Mesenteric fat pad (tissue), 1 donor: ENCODE results near the gene CD58. TPM values are rescaled to one million over a fixed set of nuclear protein-coding genes. Genes with fewer than 3 reads are reported as not detected.
"Not testable (repeated sequence)": the region's sequence is repeated elsewhere in the genome, so short reads cannot be mapped to it uniquely, and the experiment has no call there.

ENCODE experiments used
- DNase-seq: peaks from one replicate; pipeline ENCODE4 v3.0.0-alpha.2; 2020; ENCODE audit warnings: low spot score
- long read RNA-seq: library from polyadenylated mRNA; unstranded; transcript quantifications from one replicate; pipeline ENCODE4 v2.0.0, GENCODE V29; 2020
- total RNA-seq: library from RNA; stranded (reverse); fragmentation: NEBNext Ultra II Directional; extraction: Animal tissue kit (Norgen Biotek cat#: 25700); gene quantifications from one replicate; pipeline ENCODE4 v1.2.1, GENCODE V29; 2021
- donor health status: DM: yes; HTN: yes; CAD: no.

Gene CD58
- total RNA-seq, result 23.9 TPM
- long read RNA-seq, transcript CD58-201 (4 exons, 892 nt), result minor isoform, 17 of 76 reads
- long read RNA-seq, transcript CD58-203 (5 exons, 1,328 nt), result minor isoform, 7 of 76 reads
- long read RNA-seq, transcript CD58-202 (6 exons, 1,098 nt), result major isoform, 35 of 76 reads
- long read RNA-seq, partial matches to known transcripts, result 3 of 76 reads
- long read RNA-seq, other reads (novel, unspliced or antisense), result 12 of 76 reads

DNA sequence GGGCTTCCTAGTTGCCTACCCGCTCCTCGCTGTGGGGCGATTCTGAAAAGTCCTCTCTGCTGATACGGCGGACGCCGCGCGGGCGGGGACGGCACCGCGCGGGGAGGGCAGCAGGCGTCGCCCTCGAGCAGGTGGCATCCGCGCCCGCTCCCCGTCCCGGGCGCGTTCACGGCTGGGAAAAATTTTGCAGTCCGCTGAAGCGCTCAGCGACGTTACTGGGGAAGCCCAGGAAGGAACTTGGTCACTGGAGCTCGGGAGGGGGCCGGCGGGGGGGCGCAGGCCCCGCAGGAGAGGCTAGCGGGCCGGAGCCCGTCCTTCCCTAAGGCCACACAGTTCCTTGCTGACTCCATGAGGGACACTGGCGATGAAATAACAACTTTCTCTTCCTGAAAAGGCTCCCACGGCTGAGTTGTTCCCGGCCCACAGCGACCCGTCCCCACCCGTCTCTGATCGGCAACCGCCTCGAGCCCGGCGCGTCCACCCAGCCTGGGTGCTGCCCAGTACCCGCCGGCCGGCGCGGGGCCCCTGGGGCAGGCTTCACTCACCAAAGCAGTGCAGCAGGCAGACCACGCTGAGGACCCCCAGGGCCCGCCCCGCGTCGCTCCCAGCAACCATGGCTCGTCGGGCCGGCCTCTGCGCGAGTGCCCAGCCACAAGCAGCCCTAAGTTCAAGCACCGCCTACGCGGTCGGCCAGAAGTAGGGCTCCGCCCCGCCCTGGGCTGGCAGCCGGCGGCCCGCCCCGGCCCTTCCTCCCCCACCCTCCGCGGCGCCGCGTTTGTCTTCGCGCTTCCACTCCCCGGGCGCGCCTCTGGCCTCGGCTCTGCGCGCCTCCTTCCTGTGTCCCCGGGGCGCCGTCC, at the start of gene CD58:
CD58 (minus strand) TSS at position 669 of the 857 bp plus-strand sequence; CDS start at position 615, 54 bp downstream.
- peak; percentile 98 for DNase-seq

- DNase-seq, result not testable (repeated sequence)
Measured at GRCh38 chr1:116620392-116620791, 49.6 kb upstream of the CD58 start.

- DNase-seq, result not testable (repeated sequence)
Measured at GRCh38 chr1:116619106-116619505, 48.3 kb upstream of the CD58 start.

- DNase-seq, result not testable (repeated sequence)
Measured at GRCh38 chr1:116617808-116618207, 47.0 kb upstream of the CD58 start.

GRCh38 chr1:116613825-116614224, 43.0 kb upstream of the CD58 start:
- not testable (repeated sequence) for DNase-seq

DNA sequence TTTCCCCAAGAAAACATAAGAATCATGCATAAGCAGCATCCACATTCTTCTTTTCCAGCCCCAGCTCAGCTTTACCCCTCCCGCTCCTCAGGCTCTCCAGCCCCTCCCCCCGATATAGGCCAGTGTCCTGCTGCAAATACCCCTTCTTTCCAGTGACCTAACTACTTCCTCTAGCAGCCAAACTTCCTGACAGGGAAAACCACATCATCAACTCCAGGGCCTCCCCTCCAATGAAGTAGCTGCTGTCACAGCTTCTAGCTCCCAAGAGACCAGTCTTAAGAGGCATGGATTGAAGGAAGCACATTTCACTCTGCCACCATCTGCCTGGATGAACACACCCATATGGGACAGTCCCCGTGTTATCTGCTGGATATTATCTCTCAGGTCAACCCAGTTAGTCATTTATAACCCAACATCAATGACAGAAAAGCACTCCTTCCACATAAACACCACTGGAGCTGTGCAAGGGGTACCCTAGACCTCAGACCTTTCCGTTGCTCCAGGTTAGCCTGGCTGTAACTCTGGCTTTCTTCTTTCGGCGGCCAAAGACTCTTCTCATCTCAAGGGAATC, 39.1 kb upstream of the CD58 start:
- not testable (repeated sequence) for DNase-seq

DNA sequence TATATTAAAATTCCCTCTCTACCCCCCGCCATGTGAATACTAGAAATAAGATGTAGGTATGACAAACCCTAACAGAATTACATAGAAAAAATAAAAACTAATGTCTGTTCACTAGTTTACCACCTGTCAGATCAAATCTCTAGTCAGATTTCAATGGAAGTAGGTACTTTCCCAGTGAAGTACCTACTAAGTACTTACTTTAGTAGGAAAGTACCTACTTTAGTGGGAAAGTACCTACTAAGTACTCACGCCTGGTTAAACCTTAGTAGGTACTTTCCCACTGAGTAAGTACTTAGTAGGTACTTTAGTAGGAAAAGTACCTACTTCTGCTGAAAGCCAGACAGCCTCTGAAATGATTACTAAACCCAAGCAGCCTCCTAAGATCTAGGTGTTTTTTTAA, 38.0 kb upstream of the CD58 start:
- not testable (repeated sequence) for DNase-seq

DNA sequence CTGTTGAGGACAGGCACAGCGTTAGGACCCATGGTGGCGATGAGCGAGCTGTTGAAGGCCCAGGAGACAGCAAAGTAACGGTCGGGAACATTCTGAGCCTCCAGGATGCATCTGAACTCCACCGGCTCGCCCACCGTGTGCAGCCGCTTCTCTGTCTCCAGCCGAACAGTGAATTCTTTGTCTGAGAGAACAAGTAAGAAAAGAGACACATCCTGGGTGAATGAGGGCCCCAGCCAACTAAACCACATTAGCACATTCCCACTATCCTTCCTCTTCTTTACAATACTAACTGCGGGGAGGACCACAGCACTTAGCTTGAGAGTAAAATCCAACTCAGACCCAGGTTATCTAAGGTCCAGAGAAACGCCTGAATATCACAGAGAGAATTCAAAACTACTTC, 37.3 kb upstream of the CD58 start:
- not testable (repeated sequence) for DNase-seq

- not testable (repeated sequence) for DNase-seq
Measured at GRCh38 chr1:116607463-116607862, 36.6 kb upstream of the CD58 start.

DNA sequence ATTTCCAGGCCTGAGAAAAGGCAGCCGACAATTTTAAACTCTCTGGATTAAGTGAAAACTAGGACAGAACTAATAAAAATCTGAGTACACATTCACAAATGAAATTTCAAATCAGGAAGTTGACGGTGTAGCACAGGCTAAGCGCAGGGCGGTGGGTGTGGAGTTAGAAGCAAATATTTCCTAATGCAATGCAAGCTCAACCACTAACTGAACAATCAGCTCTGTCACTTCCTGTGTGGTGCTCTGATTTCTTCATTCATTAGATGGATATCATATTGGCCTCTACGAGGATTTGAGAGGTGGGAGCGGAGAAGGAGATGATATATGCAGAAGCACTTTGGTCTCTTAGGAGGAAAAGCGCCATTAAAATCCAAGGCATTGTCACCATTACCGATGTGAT, 35.2 kb upstream of the CD58 start:
- not testable (repeated sequence) for DNase-seq

GRCh38 chr1:116605315-116605714, 34.5 kb upstream of the CD58 start:
- no peak for DNase-seq

DNA sequence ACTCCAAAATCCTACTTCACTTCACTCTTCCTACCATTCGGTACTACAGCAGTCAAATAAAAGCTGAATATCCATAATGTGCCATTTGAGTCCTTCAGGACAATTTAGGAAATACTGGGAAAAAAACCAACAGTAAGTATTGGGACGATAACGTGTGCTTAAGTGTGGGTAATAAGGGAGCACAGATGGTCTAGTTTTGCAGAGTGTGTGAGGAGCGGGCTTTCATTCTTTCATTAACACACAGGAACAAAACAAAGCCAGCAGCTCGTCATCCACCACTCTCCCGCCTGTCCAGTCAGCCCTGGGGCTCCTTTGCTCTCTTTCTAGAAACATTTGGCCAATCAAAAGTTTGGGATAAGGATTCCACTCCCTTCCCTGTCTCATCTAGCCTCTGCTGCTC, 33.6 kb upstream of the CD58 start:
- not testable (repeated sequence) for DNase-seq

GRCh38 chr1:116603646-116604045, 32.8 kb upstream of the CD58 start:
- DNase-seq, result not testable (repeated sequence)

- DNase-seq, result not testable (repeated sequence)
Measured at GRCh38 chr1:116599369-116599768, 28.5 kb upstream of the CD58 start.

DNA sequence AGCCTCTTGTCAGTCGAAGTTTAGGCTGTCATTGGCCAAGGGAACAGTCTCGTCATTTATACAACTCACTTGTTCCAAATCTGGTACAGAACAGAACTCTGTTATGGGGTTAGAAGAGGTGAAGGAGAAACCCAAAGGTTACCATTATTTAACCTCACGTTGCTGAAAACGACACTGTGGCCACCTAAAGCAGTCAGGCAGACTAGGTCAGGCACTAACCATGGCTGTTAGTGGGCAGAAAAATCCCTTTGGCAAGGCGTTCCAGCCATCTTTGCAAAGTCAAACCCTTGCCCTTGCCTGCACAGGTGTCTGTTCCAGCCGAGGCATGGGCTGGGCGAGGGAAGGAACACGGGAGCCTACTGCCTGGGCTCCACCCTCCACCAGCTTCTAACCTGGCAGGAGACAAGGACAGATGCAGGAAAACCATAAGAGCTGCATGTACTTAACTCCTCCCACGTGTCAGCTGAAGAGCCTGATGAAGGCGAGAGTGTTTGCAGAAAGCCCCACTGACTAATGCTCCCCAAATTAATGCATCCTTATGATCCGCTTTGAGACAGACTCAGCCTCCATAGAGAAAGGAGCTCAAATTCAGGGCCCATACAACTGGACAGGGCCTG, 27.7 kb upstream of the CD58 start:
- DNase-seq, result not testable (repeated sequence)

- DNase-seq, result not testable (repeated sequence)
Measured at GRCh38 chr1:116597388-116597787, 26.6 kb upstream of the CD58 start.

GRCh38 chr1:116596742-116597307, 26.0 kb upstream of the CD58 start:
- not testable (repeated sequence) for DNase-seq

- not testable (repeated sequence) for DNase-seq
Measured at GRCh38 chr1:116595946-116596741, 25.3 kb upstream of the CD58 start.

- DNase-seq, result not testable (repeated sequence)
Measured at GRCh38 chr1:116595065-116595840, 24.4 kb upstream of the CD58 start.

GRCh38 chr1:116593977-116594376, 23.2 kb upstream of the CD58 start:
- not testable (repeated sequence) for DNase-seq
